Raji (cell line): Measurements from ENCODE around the gene DDTL.

Experiments used
- POLR2A ChIP-seq: IDR thresholded peaks from 2 replicates; pipeline ENCODE4 v1.6.1; 2011; ENCODE audit warnings: low read depth, low read length, control low read depth; ENCODE audit not compliant: insufficient read depth

DDTL gene

GRCh38 chr22:24002851-24003250 is 36.2 kb downstream of the DDTL start:
- TF ChIP-seq POLR2A = no peak

GRCh38 chr22:24003887-24004286 is 37.2 kb downstream of the DDTL start:
- no peak for TF ChIP-seq POLR2A

- TF ChIP-seq POLR2A = no peak
Observed at GRCh38 chr22:24005201-24005600, 38.5 kb downstream of the DDTL start, which contains the start of gene GSTT4. Gene GSTT4 (minus strand): TSS chr22:24005453. CDS start chr22:24005356, 97 bp downstream.

GRCh38 chr22:24006207-24006913 is 39.7 kb downstream of the DDTL start:
- no peak for TF ChIP-seq POLR2A

DNA sequence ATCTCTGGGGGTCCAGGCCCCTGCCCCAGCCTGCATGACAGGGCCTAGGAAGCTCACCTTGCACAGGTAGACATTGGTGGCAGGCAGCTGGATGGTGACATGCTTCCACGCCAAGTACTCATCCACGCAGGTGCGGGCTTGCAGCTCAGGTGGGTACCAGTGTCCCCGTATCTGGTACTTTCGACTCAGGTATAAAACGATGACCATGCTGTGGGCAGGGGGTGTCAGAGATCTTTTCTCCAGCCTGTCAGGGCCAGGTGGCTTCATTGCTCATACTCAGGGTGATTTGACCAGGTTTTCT is 40.2 kb downstream of the DDTL start:
- no peak for TF ChIP-seq POLR2A

- TF ChIP-seq POLR2A = no peak
Observed at GRCh38 chr22:24007253-24008021, 40.7 kb downstream of the DDTL start.

DNA sequence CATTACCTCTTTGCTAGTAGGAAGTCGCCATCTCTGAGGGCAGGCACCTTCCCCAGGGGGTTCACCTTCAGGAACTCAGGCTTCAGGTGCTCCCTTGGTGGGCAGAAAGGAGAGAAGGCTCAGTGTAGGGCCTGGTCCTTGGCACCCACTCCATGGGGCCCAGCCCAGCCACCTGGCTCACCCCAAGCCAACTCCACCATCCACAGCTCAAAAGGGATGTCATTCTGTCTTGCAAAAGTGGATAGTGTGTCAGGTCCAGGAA is 41.3 kb downstream of the DDTL start:
- TF ChIP-seq POLR2A = no peak

DNA sequence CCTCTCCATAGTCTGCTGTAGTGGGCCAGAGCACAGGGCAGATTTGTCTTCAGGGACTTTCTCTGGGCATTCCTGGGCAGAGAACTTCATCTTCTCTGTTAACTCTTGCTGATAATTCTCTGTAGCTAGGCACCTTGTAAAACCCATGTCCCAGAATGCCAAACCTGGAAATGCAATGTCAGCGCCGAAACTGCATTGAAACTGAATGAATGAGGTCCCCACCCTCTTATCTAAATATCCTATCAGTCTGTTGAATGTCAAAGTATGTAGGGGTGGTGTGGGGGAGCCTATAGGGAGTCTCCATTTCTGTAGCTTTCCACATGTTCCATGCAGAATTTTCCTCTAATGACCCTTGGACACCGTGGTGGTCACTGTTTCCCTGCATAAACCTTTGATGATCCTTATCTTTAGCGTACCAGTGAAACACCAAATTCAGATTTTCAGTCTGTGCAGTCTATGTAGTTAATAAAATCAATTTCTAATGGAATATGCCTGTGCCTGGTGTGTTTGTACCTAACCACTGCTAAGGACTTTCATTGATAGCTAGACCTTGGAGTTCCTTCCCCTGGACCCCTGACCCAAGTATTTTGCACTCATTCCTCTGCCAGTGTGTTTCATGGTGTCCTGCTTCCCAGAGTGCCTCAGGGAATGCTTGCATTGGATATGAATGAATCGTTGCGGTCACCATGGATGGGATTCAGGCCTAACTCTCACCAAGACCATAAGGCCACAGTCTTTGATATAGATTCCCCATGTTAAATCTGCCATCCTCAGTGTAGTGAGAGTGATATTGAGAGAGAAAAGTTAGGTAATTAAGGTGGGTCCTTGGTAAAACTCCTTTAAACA is 41.9 kb downstream of the DDTL start:
- no peak for TF ChIP-seq POLR2A

DNA sequence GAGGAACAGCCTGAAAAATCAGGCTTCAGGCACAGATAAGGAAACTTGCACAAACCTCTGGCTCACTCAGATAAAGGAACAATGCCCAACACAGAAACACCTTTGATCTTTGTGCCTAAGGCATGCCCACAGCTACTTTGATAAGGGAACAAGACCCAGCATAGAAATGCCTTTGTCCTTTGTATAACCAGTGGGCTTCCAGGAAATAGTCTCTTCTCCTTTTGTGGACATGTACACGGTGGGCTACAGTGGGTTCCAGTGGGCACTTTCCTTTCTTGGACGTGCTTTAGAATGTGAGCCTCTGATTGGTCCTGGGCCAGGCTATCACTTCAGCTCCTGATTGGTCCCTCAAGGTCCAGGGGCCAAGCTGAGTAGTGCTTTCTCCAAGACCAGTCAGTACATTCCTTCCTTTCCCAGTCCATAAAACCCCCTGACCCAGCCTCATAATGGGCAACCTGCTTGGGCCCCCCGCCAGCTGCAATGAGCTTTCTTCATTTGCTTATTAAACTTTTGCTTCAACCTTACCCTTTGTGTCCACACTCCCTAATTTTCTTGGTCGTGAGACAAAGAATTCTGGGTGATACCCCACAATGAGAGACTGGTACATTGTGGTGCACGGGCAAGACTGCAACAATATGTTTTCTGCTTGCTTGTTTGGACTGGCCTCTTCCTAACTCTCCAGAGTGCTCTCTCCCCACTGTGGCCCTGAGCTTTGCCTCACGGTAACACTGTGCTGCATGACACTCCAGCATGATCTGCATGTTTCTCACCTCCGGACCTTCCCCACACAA is 42.7 kb downstream of the DDTL start:
- no peak for TF ChIP-seq POLR2A

DNA sequence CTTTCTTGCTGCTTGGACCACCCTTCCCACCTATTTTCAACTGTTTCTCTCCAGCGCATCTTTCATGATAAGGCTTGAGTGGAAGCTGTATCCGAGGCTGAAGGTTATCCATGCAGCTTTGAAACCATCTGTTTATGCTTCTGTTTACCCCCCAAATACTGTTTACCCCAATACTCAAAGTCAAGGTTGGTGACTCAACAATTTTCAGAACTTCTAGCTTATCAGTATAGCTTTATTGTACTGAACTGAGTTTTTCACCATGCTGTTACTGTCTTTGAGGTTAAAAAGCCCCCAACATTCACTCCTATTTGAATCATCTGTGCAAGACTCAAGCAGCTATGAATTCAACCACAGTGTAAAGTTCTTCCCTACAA is 43.3 kb downstream of the DDTL start:
- TF ChIP-seq POLR2A = no peak

GRCh38 chr22:24011735-24012068 is 45.0 kb downstream of the DDTL start:
- TF ChIP-seq POLR2A = no peak

- no peak for TF ChIP-seq POLR2A
Observed at GRCh38 chr22:24016156-24016555, 49.5 kb downstream of the DDTL start.

GRCh38 chr22:24021304-24021703 is 54.6 kb downstream of the DDTL start:
- TF ChIP-seq POLR2A = no peak
